Urinary bladder (tissue), 4 donors: ENCODE data around the gene PA2G4. TPM values are rescaled to one million over a fixed set of nuclear protein-coding genes. Genes with fewer than 3 reads are reported as not detected.
"Not testable (repeated sequence)": the region's sequence is repeated elsewhere in the genome, so short reads cannot be mapped to it uniquely, and the experiment has no call there.

ENCODE experiments used
- DNase-seq: peaks from one replicate; pipeline ENCODE4 v3.0.0-alpha.2; 2015; ENCODE audit errors: extremely low spot score
- H3K27ac ChIP-seq: one replicate; pipeline ENCODE4 v1.5.1; 2013; ENCODE audit warnings: low read depth, mild to moderate bottlenecking, moderate library complexity
- H3K36me3 ChIP-seq: one replicate; pipeline ENCODE4 v1.6.1; 2013; ENCODE audit warnings: mild to moderate bottlenecking, moderate library complexity; ENCODE audit not compliant: insufficient read depth
- H3K4me1 ChIP-seq: one replicate; pipeline ENCODE4 v1.6.1; 2013; ENCODE audit warnings: mild to moderate bottlenecking, moderate library complexity; ENCODE audit not compliant: insufficient read depth
- H3K4me3 ChIP-seq: one replicate; pipeline ENCODE4 v1.5.1; 2013; ENCODE audit warnings: low read depth, low read length
- WGBS: extraction: QIAGEN DNeasy Blood & Tissue Kit; methylation state at CpG from one replicate; pipeline ENCODE4 v1.1.7; 2013; 5-methylcytosine and 5-hydroxymethylcytosine counted together
- polyA plus RNA-seq: library from polyadenylated mRNA; stranded (reverse); fragments of 200-250 nt; gene quantifications from one replicate; pipeline ENCODE4 v1.2.3, GENCODE V29; 2013
- total RNA-seq: library from RNA; depleted of rRNA; stranded (reverse); fragments of >200 nt; gene quantifications from one replicate; pipeline ENCODE4 v1.2.3, GENCODE V29; 2014
- donor health status: healthy with polysubstance abuse.
- donor health status: healthy.

PA2G4 gene
- 64.6 TPM for total RNA-seq
- 121 TPM for polyA plus RNA-seq

DNA sequence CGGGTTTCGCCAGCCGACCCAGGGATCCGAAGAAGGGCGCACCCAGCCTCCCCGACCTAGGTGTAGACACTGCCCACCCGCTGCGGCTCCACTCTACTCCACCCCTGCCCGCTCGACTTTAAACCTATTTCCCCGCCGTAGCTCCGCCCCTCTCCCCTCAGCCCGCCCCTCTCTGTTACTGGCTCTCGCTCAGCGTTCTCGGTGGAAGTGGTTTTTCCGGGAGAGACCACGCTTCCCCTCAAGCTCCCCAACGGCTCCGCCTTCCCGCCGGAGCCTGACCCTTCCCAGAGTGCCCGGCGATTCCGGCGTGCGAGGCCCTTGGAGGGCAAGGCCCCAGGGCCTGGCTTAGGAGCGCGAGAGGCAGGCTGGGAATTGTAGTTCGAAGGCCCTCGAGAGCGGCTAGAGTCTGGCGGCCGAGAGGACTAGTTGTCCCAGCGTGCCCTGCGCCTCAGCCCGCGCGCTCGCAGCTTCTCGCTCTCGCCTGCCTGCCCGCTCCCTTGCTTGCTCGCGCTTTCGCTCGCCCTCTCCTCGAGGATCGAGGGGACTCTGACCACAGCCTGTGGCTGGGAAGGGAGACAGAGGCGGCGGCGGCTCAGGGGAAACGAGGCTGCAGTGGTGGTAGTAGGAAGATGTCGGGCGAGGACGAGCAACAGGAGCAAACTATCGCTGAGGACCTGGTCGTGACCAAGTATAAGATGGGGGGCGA, at the start of gene PA2G4:
Gene PA2G4 (plus strand): TSS at position 451 of the 706 bp plus-strand sequence. CDS start 179 bp downstream, at position 630.
- Histone ChIP-seq H3K27ac (peak within 1 kb of the TSS; percentile 81), H3K4me3 (peak within 1 kb of the TSS; percentile 72), H3K4me1 (no peaks in the 10 kb centered on the region), H3K36me3 (peaks cover 3% of the 10 kb centered on the region)
- peak; percentile 97 for DNase-seq
- under 1% methylated on average over 60 of the region's 60 CpGs for WGBS

DNA sequence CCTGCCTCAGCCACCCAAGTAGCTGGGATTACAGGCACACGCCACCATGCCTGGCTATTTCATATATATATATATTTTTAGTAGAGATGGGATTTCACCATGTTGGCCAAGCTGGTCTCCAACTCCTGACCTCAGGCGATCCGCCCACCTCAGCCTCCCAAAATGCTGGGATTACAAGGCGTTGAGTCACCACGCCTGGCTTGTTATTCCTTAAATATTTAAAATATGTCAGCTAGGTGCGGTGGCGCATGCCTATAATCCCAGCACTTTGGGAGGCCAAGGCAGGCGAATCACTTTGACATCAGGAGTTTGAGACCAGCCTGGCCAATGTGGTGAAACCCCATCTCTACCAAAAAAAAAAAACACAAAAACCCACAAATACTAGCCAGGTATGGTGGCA, 44.4 kb upstream of the PA2G4 start:
- H3K36me3 ChIP-seq: not testable (repeated sequence)

DNA sequence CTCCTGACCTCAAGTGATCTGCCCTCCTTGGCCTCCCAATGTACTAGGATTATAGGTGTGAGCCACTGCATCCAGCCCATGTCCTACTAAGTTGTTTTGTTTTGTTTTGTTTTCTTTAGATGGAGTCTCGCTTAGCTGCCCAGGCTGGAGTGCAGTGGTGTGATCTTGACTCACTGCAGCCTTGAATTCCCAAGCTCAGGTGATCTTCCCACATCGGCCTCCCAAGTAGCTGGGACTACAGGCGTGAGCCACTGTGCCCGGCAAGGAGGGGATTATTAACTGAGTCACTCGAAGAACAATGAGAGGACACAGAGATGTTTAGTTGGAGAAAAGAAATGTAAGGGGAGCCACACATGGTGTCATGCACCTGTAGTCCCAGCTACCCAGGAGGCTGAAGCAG, 42.4 kb upstream of the PA2G4 start:
- no peak overlapping the region for H3K4me3 ChIP-seq
- no peaks in the 10 kb centered on the region for H3K36me3 ChIP-seq
- no peaks in the 10 kb centered on the region for H3K4me1 ChIP-seq
- H3K27ac ChIP-seq: no peak overlapping the region
- DNase-seq: no peak
- WGBS: 81% methylated on average over 5 of the region's 5 CpGs

More for the DNA sequence above, 44.4 kb upstream of the PA2G4 start:
- not testable (repeated sequence) for H3K27ac ChIP-seq, DNase-seq, H3K4me3 ChIP-seq, H3K4me1 ChIP-seq
- WGBS: 91% methylated on average over 8 of the region's 8 CpGs

DNA sequence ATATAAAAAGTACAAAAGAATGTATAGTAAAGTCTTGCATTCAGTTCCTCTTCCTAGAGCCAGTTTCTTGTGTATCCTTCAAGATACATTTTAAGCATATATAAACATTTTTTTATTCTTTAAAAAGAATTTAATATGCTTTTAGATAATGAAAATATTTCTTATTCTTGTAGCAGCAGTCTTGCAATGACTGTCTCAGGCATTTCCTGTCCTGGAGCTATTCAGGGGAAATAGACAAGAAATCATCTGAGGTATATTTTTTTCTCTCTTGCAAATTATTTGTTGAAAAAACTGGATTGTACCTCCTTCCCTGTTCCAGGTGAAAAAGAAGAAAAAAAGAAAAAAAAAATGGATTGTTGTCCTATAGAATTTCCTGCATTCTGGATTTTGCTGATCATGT, 41.4 kb upstream of the PA2G4 start:
- H3K4me3 ChIP-seq: no peak overlapping the region
- no peak for DNase-seq
- H3K4me1 ChIP-seq: no peaks in the 10 kb centered on the region
- no peaks in the 10 kb centered on the region for H3K36me3 ChIP-seq
- H3K27ac ChIP-seq: no peak overlapping the region

DNA sequence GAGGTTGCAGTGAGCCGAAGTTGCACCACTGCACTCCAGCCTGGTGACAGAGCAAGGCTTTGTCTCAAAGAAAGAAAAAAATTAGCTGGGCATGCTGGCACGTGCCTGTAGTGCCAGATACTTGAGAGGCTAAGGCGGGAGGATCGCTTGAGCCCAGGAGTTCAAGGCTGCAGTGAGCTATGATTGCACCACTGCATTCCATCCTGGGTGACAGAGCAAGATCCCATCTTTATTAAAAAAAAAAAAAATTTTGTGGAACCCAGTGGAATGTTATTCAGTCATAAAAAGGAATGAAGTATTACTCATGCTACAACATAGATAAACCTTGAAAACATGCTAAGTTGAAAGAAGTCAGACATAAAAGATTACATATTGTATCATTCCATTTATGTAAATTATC, 32.7 kb upstream of the PA2G4 start:
- 70% methylated on average over 4 of the region's 4 CpGs for WGBS
- H3K4me3 ChIP-seq: no peak overlapping the region
- H3K27ac ChIP-seq: no peak overlapping the region
- no peak for DNase-seq
- H3K36me3 ChIP-seq: no peaks in the 10 kb centered on the region
- H3K4me1 ChIP-seq: no peaks in the 10 kb centered on the region

DNA sequence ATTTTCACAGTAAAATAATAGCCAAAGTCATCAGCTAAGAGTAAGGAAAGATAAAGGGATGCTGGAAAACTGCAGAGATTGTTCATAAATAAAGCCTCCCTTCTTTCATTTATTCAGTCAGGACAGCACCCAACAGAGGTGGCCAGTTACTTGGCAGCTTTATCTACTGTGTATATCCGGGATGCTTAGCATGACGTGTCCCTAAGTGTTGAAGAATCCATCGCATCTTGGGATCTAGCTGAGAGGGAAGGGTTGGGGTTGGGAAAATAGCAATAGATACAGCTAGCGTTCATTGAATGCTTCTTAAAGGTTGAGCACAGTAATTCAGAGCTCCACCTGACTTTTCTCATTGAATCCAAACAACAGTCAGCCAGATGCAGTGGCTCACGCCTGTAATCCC, 30.0 kb upstream of the PA2G4 start:
- Histone ChIP-seq H3K4me1 (no peaks in the 10 kb centered on the region), H3K27ac (no peak overlapping the region), H3K4me3 (no peak overlapping the region), H3K36me3 (no peaks in the 10 kb centered on the region)
- 54% methylated on average over 5 of the region's 5 CpGs for WGBS
- DNase-seq: no peak

DNA sequence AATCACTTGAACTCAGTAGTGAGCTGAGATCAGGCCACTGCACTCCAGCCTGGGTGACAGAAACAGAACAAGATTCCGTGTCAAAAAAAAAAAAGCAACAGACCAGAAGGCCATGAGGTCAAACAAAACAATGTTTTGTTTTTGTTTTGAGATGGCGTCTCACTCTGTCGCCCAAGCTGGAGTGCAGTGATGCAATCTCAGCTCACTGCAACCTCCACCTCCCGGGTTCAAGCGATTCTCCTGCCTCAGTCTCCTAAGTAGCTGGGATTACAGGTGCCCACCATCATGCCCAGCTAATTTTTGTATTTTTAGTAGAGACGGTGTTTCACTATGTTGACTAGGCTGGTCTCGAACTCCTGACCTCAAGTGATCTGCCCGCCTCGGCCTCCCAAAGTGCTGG, 26.4 kb upstream of the PA2G4 start:
- not testable (repeated sequence) for DNase-seq, H3K4me3 ChIP-seq, H3K27ac ChIP-seq, H3K4me1 ChIP-seq, H3K36me3 ChIP-seq
- 88% methylated on average over 9 of the region's 9 CpGs for WGBS

DNA sequence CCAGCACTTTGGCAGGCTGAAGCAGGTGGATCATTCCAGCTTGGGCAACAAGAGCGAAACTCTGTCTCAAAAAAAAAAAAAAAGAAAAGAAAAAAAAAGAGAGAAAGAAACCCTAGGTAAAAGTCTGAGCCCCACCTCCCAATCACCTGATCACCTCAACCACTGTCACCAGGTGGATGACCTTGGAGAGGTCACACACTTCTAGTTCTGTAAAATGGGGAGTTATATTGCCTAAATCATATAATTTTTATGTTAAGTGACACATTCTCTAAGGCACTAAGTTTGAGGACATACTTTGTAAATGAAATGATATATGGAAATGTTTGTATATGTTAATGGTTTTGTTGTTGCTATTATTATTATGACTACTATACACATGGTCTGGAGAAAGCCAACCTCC, 25.9 kb upstream of the PA2G4 start:
- 94% methylated on average over 1 of the region's 1 CpG for WGBS
- Histone ChIP-seq H3K36me3 (no peaks in the 10 kb centered on the region), H3K4me3 (no peak overlapping the region), H3K27ac (no peak overlapping the region), H3K4me1 (no peaks in the 10 kb centered on the region)
- DNase-seq: no peak

DNA sequence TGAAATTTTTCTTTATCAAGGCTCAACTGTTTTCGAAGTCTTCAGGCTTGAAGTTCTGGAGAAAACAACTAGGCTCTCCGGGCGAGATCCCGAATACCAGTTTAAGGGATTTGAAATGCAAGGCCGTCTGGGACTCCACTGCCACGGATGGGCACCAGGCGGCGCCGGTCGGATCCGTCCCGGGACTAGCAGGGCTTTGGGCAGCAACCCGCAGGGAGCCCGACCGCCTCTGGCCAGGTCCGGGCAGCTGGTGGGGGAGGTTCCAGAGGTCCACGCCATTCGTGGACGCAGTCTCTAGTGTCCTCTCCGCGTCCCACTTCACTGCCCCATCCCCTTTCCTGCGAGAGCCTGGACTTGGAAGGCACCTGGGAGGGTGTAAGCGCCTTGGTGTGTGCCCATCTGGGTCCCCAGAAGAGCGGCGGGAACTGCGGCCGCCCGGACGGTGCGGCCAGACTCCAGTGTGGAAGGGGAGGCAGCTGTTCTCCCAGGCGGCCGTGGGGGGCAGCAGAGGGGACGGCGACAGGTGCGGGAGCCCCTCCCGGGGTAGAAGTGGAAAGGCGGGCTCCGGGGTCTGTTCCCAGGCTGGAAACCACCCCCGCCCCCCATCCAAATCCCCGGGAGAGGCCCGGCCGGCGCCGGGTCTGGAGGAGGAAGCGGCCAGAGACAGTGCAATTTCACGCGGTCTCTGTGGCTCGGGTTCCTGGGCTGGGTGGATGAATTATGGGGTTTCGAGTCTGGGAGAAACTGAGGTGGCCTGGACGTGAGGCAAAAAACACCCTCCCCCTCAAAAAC, 25.2 kb upstream of the PA2G4 start:
- H3K27ac ChIP-seq: peak overlapping the region; percentile 68
- no peak for DNase-seq
- peak overlapping the region; percentile 41 for H3K4me3 ChIP-seq
- H3K4me1 ChIP-seq: no peaks in the 10 kb centered on the region
- WGBS: 1% methylated on average over 50 of the region's 50 CpGs
- H3K36me3 ChIP-seq: no peaks in the 10 kb centered on the region

DNA sequence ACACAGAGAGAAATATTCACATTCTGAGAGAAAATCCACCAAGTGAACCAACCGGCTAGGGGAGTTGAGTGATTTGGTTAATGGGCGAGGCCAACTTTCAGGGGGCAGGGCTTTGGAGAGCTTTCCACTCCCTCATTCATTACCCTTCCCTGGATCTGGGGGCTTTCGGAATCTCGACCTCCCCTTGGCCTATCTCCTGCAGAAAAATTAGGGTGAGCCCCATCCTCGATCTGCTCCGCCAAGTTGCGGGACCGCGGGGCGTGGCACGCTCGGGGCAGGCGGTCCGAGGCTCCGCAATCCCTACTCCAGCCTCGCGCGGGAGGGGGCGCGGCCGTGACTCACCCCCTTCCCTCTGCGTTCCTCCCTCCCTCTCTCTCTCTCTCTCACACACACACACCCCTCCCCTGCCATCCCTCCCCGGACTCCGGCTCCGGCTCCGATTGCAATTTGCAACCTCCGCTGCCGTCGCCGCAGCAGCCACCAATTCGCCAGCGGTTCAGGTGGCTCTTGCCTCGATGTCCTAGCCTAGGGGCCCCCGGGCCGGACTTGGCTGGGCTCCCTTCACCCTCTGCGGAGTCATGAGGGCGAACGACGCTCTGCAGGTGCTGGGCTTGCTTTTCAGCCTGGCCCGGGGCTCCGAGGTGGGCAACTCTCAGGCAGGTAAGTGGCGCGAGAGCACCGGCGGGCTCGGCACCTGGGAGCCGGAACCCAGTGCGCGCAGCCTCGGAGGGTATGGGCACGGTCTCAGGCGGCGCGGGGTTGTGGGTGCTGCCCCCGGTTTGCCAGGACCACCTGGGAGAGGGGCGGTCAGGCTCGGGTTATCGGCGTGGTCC, 24.4 kb upstream of the PA2G4 start, which contains the start of gene ERBB3:
Gene ERBB3 (plus strand): TSS at position 443 of the 833 bp plus-strand sequence. CDS start 136 bp downstream, at position 579.
- under 1% methylated on average over 59 of the region's 59 CpGs for WGBS
- peak; percentile 88 for DNase-seq
- peak within 1 kb of the TSS; percentile 76 for H3K27ac ChIP-seq
- H3K4me1 ChIP-seq: no peaks in the 10 kb centered on the region
- H3K4me3 ChIP-seq: peak within 1 kb of the TSS; percentile 41
- H3K36me3 ChIP-seq: no peaks in the 10 kb centered on the region

DNA sequence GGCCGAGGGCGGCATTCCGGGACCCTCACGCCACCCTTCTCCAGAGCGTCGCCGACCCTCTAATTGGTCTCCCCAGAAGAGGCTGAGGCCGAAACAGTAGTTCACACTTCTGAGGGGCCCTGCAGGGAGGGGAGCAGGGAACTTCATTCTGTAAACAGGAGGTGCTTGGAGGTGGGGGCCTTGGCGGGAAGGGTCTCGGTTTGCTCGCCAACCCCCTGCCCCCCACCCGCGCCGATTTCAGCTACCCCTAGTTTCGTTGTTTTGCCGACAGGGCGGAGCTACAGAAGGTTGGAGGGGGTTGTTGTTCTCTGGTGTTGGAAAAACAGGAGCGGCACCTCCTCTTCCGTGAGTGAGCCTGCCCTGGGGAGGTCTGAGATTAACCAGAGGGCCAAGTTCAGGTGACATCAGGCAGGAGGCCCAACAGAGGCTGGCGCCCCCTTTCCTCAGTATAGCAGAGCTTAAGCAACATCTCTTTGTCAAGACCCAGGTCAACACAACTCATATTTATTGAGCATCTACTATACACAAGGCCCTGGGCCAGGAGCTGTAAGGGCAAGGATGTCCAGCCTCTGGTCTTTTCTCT, 23.7 kb upstream of the PA2G4 start:
- no peaks in the 10 kb centered on the region for H3K36me3 ChIP-seq
- WGBS: 23% methylated on average over 20 of the region's 20 CpGs
- H3K27ac ChIP-seq: peak overlapping the region; percentile 76
- H3K4me1 ChIP-seq: no peaks in the 10 kb centered on the region
- no peak for DNase-seq
- peak overlapping the region; percentile 41 for H3K4me3 ChIP-seq

DNA sequence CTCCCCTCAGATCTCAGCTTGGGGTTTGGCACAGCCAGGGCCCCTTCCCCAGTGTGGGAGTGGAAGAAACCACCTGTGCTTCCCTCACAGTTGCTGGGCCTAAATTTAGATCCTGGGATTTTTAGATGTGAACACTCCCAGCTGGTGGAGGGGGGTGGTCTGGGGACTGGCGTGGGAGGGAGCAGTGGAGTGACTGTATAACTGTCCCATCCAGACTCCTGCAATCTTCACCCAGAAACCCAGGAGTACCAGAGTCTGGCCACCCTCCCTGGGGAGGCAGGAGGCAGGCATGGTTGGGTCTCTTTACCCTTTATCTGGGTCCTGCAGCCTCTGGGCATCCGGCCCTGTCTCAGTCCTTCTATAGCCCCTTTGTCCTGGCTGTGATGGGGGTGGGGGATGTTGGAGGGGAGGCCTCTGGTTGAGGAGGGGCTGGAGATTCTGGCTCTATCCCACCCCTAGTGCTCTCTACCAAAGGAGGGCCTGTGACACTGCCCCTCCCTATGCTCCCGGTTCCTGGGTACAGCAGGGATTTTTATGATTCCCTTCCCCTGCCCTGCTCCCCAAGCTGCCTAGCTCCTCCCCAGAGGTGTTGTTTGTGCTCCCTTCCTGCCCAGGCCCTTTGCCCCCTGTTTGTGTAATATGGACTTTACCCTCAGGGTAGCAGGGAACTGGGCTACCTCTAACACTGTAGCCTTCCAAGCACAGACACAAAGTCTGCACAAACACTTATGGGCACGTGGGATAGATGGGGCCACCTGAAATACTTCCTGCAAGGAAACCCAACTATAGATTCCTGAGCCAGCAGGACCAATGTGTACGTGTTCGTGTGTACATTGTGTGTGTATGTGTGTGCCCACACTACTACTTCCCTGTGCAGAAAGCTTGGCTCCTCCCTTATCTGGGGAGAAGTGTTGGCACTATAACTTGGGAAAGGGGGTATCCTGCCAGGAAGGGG, 22.7 kb upstream of the PA2G4 start:
- peak overlapping the region; percentile 41 for H3K4me3 ChIP-seq
- H3K4me1 ChIP-seq: no peaks in the 10 kb centered on the region
- peak overlapping the region; percentile 61 for H3K27ac ChIP-seq
- no peak for DNase-seq
- H3K36me3 ChIP-seq: no peaks in the 10 kb centered on the region
- 53% methylated on average over 6 of the region's 6 CpGs for WGBS
